Stimulated activated naive B cell treated with anti-CD40 and anti-IgM and Interleukin-4, amounts not matched to agents 10 μg/mL and 1 μg/mL and 100 μg/mL, for 72 hours (primary cell): ENCODE measurements around the gene HSD17B11.
"Not testable (repeated sequence)": the region's sequence is repeated elsewhere in the genome, so short reads cannot be mapped to it uniquely, and the experiment has no call there.

Source experiments
- ATAC-seq, 2 donors: fragments of 150-1000 bp; cut with Tn5 transposase; replicated peaks; 2 replicates each; pipeline ENCODE4 v1.10.0; 2021; ENCODE audit warnings: moderate library complexity in 1 of 2
- DNase-seq: peaks from one replicate; pipeline ENCODE4 v3.0.0; 2021
- H3K27ac Mint-ChIP-seq: one replicate; pipeline ENCODE4 v1.8.0; 2022; ENCODE audit warnings: mild to moderate bottlenecking, mixed read lengths
- H3K27me3 Mint-ChIP-seq, 2 donors: one replicate each; pipeline ENCODE4 v1.8.0; 2022; ENCODE audit warnings: mixed read lengths in 2 of 2
- H3K36me3 Mint-ChIP-seq, 2 donors: one replicate each; pipeline ENCODE4 v1.8.0; 2022; ENCODE audit warnings: mixed read lengths in 2 of 2, mild to moderate bottlenecking in 1 of 2
- H3K4me1 Mint-ChIP-seq, 2 donors: one replicate each; pipeline ENCODE4 v1.8.0; 2022; ENCODE audit warnings: mixed read lengths in 2 of 2, mild to moderate bottlenecking in 1 of 2
- H3K4me3 Mint-ChIP-seq, 2 donors: one replicate each; pipeline ENCODE4 v1.8.0; 2022; ENCODE audit warnings: mild to moderate bottlenecking in 2 of 2, mixed read lengths in 2 of 2, moderate library complexity in 1 of 2
- H3K9me3 Mint-ChIP-seq, 2 donors: one replicate each; pipeline ENCODE4 v1.8.0; 2022; ENCODE audit warnings: mixed read lengths in 2 of 2, mild to moderate bottlenecking in 1 of 2

HSD17B11 gene

DNA sequence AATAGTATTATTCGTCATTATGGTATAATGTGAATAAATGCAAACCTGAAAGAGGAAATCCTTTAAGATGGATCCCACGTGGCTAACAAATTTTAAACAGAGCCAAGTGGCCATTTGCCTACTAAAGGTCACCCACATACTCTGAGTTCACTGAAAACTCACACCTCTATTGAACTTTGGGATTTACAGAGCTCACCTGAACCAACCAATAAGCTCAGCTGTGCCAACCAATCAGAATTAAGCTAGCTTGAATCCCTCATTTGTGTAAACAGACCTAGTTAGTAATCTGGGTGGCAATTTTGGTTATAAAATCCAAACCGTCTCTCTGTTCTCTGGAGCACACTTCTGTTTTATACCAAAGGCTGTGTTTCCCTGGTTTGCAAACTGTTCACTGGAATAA is 26.0 kb upstream of the HSD17B11 start:
- Mint-ChIP-seq H3K4me3 (no peak overlapping the region), H3K27me3 (peaks cover 0 to 4% of the 10 kb centered on the region in 2 donors), H3K27ac (no peak overlapping the region), H3K36me3 (no peaks in the 10 kb centered on the region), H3K9me3 (peaks cover 0 to 3% of the 10 kb centered on the region in 2 donors), H3K4me1 (peaks cover 3 to 9% of the 10 kb centered on the region in 2 donors)
- ATAC-seq: no peak
- DNase-seq: no peak

DNA sequence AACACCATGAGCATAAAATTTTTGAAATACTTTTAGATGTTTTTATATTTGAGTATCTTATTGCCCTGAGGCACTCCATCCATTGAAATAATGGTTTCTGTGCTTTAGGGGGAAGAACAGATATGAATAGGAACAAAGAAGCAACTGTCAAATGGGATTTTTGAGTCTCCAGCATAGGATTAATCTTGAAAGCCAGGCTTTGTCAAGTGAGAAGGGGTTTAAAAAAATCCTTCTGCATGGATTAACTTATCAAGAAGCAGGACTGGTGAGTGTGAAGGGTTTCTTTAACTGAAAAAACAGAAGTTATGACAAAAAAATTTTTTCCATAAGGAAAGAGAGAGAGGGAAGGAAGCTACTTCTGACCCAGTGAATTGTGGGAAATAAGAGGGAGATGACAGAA is 23.8 kb upstream of the HSD17B11 start:
- ATAC-seq: no peak

DNA sequence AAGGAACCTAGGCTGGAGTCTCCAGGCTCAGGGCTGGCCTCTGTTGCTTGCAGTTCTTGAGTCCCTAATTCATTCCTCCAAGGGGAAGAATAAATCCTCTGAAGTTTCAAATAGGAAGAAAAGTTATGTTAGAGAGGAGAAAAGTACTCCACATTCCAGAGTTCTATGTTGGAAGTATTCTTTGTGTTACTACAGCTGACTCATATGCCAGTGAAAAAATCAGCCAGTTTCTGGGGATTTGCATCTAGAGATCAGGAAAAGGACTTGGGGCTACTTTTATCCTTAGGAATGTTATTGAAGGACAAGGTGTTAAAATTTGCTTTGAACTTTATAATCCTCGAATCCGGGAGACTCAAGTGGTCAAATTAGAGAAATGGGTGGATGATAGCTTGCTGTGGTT is 19.7 kb upstream of the HSD17B11 start:
- Mint-ChIP-seq H3K4me1 (peaks cover 5 to 21% of the 10 kb centered on the region in 2 donors), H3K27ac (no peak overlapping the region), H3K9me3 (peaks cover 0 to 3% of the 10 kb centered on the region in 2 donors), H3K27me3 (peaks cover 14 to 16% of the 10 kb centered on the region in 2 donors), H3K4me3 (no peak overlapping the region), H3K36me3 (no peaks in the 10 kb centered on the region)
- no peak for ATAC-seq
- DNase-seq: no peak

More for the DNA sequence above, 23.8 kb upstream of the HSD17B11 start:
- no peak for DNase-seq
- H3K27me3 Mint-ChIP-seq: peaks cover 9 to 11% of the 10 kb centered on the region in 2 donors
- H3K4me1 Mint-ChIP-seq: no peaks in the 10 kb centered on the region
- H3K27ac Mint-ChIP-seq: no peak overlapping the region
- H3K4me3 Mint-ChIP-seq: no peak overlapping the region
- H3K9me3 Mint-ChIP-seq: peaks cover 0 to 3% of the 10 kb centered on the region in 2 donors
- H3K36me3 Mint-ChIP-seq: no peaks in the 10 kb centered on the region

DNA sequence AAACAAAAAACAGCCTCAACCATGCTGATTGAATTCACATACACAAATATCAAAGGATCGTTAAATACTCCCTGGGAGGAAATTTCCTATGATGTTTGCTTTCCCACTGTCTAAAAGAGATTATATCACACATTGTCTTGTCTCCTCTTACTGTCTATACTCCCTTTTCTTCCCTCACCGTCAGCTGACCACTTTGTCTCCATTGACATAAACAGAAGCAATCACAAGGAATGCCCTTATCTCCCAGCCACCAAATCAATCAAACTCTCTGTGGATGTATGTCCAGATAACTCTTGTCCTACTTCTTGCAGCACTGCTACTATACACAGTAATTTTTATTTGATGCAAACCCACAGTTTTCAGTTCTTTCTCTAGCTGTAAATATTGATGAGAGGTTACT is 19.2 kb upstream of the HSD17B11 start:
- DNase-seq (no peak), ATAC-seq (no peak)
- peaks cover 5 to 21% of the 10 kb centered on the region in 2 donors for H3K4me1 Mint-ChIP-seq
- no peak overlapping the region for H3K4me3 Mint-ChIP-seq
- peaks cover 14 to 16% of the 10 kb centered on the region in 2 donors for H3K27me3 Mint-ChIP-seq
- H3K36me3 Mint-ChIP-seq: no peaks in the 10 kb centered on the region
- no peak overlapping the region for H3K27ac Mint-ChIP-seq
- H3K9me3 Mint-ChIP-seq: peaks cover 0 to 3% of the 10 kb centered on the region in 2 donors

DNA sequence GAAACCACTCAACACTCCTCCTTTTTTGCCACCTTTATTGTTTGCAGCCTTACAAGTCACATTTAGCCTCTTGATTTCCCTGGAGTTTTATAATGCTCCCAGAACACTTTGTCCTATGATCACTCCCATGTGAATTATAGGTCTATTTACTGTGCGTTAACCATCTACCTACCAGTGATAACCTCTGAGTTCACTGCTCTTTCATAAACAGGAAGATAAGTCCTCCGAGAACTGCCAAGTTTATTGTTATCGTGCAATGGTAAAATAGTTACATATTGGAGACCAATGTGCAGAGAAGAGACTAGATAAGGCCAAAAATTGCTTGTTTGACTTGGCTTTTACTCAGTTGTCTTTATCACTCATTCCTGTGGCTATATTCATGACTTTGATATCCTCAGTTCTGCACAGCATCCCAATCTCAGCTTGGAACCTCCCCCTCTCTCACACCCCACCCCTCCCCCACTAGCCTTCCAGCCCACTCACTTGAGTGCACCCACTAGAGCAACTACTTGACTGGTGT is 18.5 kb upstream of the HSD17B11 start:
- ATAC-seq (no peak), DNase-seq (no peak)
- no peaks in the 10 kb centered on the region for H3K36me3 Mint-ChIP-seq
- H3K27ac Mint-ChIP-seq: no peak overlapping the region
- H3K4me1 Mint-ChIP-seq: peaks cover 5 to 21% of the 10 kb centered on the region in 2 donors
- peaks cover 14 to 16% of the 10 kb centered on the region in 2 donors for H3K27me3 Mint-ChIP-seq
- peaks cover 0 to 3% of the 10 kb centered on the region in 2 donors for H3K9me3 Mint-ChIP-seq
- H3K4me3 Mint-ChIP-seq: no peak overlapping the region

DNA sequence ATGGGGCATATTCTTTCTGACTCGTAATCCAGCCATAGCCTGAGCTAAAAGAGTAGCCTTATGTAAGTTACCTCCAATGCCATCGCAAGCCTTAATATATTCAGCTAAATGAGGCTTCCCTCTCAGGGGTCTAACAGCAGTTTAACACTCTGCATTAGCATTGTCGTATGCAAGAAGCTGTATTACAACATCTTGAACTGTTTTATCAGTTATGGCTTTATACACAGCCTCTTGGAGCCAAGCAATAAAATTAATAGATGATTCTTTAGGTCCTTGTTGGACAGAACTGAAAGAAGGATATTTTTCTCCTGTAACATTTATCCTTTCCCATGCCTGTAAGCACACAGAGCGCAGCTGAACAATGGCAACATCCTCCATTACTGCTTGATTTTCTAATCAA is 15.9 kb upstream of the HSD17B11 start:
- peaks cover 12 to 14% of the 10 kb centered on the region in 2 donors for H3K27me3 Mint-ChIP-seq
- H3K9me3 Mint-ChIP-seq, ATAC-seq, H3K36me3 Mint-ChIP-seq, DNase-seq: not testable (repeated sequence)
- peaks cover 5 to 21% of the 10 kb centered on the region in 2 donors for H3K4me1 Mint-ChIP-seq
- H3K4me3 Mint-ChIP-seq: peak overlapping the region; percentile 66 to 73
- peak overlapping the region; percentile 32 for H3K27ac Mint-ChIP-seq

DNA sequence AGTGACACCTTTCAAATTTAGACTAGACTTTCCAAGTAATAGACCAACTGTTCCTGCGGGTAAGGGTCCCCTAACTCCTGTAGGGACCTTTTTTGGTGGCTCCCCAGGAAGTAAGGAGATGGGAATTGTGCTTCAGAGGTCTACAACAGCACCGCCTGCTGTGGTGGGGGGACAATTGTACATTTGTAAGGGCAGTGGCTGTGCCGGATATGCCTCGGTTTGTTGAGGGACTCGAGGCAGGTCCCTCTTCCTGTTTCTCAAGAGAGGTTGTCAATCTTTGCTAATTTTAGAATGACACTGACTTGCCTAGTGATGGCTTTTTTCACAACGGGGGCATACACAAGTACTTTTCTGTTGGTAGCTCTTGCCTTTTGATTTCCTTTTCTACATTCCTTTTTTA is 15.5 kb upstream of the HSD17B11 start:
- ATAC-seq (peak; percentile 78 to 79), DNase-seq (peak; percentile 13)
- Mint-ChIP-seq H3K27me3 (peaks cover 12 to 14% of the 10 kb centered on the region in 2 donors), H3K27ac (peak overlapping the region; percentile 67), H3K4me1 (peaks cover 5 to 21% of the 10 kb centered on the region in 2 donors), H3K36me3 (peaks cover 0 to 2% of the 10 kb centered on the region in 2 donors), H3K9me3 (no peaks in the 10 kb centered on the region), H3K4me3 (peak overlapping the region; percentile 66 to 73)

DNA sequence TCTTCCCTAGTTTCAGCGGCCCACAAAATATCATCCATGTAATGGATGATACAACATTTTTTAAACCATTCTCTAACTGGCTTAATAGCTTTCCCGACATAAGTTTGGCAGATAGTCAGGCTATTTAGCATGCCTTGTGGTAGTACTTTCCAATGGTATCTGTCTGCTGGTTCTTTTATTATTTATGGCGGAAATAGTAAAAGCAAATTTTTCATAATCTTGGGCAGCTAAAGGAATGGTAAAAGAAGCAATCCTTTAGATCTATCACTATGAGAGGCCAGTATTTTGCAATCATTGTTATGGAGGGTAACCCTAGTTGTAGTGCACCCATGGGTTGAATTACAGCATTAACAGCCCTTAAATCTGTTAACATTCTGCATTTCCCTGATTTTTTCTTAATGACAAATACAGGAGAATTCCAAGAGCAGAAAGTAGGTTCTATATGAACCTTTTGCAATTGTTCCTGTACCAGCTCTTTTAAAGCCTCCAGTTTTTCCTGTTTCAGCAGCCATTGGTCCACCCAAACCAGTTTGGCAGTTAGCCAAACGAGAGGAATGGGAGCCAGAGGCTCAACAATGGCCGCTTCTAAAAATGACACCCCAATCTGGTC is 14.3 kb upstream of the HSD17B11 start:
- H3K4me3 Mint-ChIP-seq: no peak overlapping the region
- H3K27ac Mint-ChIP-seq: no peak overlapping the region
- ATAC-seq: no peak
- peaks cover 8 to 11% of the 10 kb centered on the region in 2 donors for H3K27me3 Mint-ChIP-seq
- peaks cover 0 to 2% of the 10 kb centered on the region in 2 donors for H3K36me3 Mint-ChIP-seq
- H3K4me1 Mint-ChIP-seq: peaks cover 5 to 21% of the 10 kb centered on the region in 2 donors
- no peaks in the 10 kb centered on the region for H3K9me3 Mint-ChIP-seq
- no peak for DNase-seq

DNA sequence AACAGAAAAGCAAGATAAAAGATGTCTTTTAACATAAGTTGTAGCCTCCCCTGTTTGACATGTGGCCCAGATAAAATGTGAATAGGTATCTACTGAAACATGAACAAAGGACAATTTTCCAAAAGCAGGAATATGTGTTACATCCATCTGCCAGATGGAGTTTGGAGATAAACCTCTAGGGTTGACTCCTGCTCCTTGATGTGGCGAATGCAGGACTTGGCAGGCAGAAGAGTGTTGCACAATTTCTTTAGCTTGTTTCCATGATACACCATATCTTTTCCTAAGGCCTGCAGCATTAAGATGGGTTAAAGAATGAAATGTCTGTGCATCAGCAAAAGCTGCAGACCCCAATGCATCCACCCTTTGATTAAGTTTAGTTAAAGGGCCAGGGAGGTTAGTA is 12.7 kb upstream of the HSD17B11 start:
- not testable (repeated sequence) for H3K36me3 Mint-ChIP-seq, H3K4me3 Mint-ChIP-seq, H3K27me3 Mint-ChIP-seq

DNA sequence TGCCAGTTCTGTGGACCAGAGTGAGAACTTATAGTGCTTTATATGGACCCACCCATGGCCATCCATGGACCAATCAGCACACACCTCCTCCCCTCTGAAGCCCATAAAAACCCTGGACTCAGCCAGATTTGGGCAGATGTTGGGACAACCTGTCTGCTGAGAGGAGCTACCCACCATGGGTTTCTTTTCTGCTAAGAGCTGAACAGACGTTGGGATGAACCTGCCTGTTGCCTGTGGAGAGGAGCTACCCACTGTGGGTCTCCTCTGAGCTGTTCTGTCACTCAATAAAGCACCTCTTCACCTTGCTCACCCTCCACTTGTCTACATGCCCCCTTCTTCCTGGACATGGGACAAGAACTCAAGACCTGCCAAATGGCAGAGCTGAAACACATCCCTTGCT is 9.0 kb upstream of the HSD17B11 start:
- H3K4me3 Mint-ChIP-seq: no peak overlapping the region
- ATAC-seq: no peak
- H3K4me1 Mint-ChIP-seq: no peaks in the 10 kb centered on the region
- H3K27me3 Mint-ChIP-seq: no peaks in the 10 kb centered on the region
- peaks cover 0 to 2% of the 10 kb centered on the region in 2 donors for H3K36me3 Mint-ChIP-seq
- no peak for DNase-seq
- no peaks in the 10 kb centered on the region for H3K9me3 Mint-ChIP-seq
- H3K27ac Mint-ChIP-seq: no peak overlapping the region

More for the DNA sequence above, 12.7 kb upstream of the HSD17B11 start:
- ATAC-seq, H3K27ac Mint-ChIP-seq, H3K9me3 Mint-ChIP-seq, DNase-seq: not testable (repeated sequence)
- peaks cover 5 to 21% of the 10 kb centered on the region in 2 donors for H3K4me1 Mint-ChIP-seq

DNA sequence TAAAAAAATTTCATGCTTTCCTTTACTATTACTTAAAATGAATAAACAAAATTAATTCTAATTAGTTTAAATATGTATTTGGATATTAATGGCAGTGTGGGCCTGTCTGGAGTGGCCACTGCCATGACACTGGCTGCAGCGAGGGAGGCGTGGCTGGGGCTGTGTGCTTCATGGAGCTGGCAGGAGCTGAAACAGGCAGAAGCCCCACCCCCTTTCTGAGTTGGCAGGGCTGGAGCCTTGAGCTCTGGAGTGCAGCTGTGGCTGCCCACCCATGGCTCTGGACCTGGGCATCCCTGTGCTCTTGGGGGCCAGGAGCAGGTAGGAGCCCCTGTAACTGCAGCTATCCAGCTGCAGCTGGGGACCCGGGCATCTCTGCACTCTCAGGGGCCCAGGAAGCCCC is 8.2 kb upstream of the HSD17B11 start:
- DNase-seq: no peak
- Mint-ChIP-seq H3K9me3 (no peaks in the 10 kb centered on the region), H3K4me3 (no peak overlapping the region), H3K4me1 (no peaks in the 10 kb centered on the region), H3K36me3 (peaks cover 0 to 2% of the 10 kb centered on the region in 2 donors), H3K27me3 (no peaks in the 10 kb centered on the region), H3K27ac (no peak overlapping the region)
- no peak for ATAC-seq

DNA sequence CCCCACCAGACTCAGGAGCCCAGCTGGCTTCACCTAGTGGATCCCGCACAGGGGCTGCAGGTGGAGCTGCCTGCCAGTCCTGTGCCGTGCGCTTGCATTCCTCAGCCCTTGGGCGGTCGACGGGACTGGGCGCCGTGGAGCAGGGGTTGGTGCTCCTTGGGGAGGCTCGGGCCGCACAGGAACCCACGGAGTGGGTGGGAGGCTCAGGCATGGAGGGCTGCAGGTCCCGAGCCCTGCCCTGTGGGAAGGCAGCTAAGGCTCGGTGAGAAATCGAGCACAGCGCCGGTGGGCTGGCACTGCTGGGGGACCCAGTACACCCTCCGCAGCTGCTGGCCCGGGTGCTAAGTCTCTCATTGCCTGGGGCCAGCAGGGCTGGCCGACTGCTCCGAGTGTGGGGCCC is 4.9 kb upstream of the HSD17B11 start:
- H3K4me1 Mint-ChIP-seq: not testable (repeated sequence)

DNA sequence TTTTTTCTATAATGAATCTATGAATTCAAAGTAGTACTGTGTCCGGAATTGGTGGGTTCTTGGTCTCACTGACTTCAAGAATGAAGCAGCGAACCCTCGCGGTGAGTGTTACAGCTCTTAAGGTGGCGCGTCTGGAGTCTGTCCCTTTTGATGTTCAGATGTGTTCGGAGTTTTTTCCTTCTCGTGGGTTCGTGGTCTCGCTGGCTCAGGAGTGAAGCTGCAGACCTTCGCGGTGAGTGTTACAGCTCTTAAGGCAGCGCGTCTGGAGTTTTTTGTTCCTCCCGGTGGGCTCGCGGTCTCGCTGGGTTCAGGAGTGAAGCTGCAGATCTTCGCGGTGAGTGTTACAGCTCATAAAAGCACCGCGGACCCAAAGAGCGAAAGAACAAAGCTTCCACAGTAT is 4.1 kb upstream of the HSD17B11 start:
- DNase-seq, H3K27me3 Mint-ChIP-seq, H3K27ac Mint-ChIP-seq, H3K36me3 Mint-ChIP-seq, ATAC-seq, H3K9me3 Mint-ChIP-seq, H3K4me1 Mint-ChIP-seq, H3K4me3 Mint-ChIP-seq: not testable (repeated sequence)

More for the DNA sequence above, 4.9 kb upstream of the HSD17B11 start:
- not testable (repeated sequence) for ATAC-seq, H3K27ac Mint-ChIP-seq, H3K4me3 Mint-ChIP-seq, H3K36me3 Mint-ChIP-seq, H3K9me3 Mint-ChIP-seq, DNase-seq, H3K27me3 Mint-ChIP-seq

DNA sequence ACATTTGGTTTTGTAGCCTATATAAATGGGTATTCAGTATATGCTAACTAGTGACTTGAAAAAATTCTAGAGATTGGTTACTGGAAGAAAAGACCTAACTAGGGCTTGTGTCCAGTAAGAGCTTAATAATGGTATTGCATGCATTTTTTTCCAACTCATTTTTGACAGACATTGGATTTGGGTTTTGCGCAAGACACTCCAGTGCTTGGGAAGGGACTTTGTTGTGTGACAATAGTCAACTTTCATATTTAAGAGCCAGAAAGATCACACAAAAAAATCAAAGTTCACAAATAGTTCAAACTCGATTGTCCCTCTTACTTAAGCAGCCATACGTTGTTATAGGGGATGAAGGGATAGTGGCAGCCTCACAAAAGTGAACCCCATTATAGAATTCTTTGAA is 1.2 kb upstream of the HSD17B11 start:
- Mint-ChIP-seq H3K27ac (no peak overlapping the region), H3K36me3 (peaks cover 9 to 15% of the 10 kb centered on the region in 2 donors), H3K27me3 (no peaks in the 10 kb centered on the region), H3K9me3 (peaks cover 3 to 7% of the 10 kb centered on the region in 2 donors), H3K4me1 (peaks cover 19 to 31% of the 10 kb centered on the region in 2 donors), H3K4me3 (no peak overlapping the region)
- DNase-seq (no peak), ATAC-seq (no peak)

DNA sequence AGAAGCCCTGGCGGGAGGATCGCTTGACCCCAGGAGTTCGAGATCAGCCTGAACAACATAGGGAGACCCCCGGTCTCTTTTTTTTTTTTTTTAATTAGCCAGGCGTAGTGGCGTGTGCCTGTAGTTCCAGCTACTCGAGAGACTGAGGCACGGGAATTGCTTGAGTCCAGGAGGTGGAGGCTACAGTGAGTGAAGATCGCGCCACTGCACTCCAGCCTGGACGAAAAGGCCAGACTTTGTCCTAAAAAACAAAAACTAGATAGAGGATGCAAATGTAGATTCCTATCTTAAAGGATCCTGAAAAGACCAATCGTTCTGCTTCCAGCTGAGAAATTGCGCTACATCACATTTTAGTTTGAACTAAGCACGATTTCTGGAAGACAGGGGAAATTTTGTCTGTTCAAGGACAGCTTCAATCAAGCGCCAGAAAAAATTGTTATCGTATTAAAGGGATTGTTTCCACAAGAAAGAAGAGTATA is 627 bp upstream of the HSD17B11 start:
- Mint-ChIP-seq H3K4me3 (peak overlapping the region; percentile 91 to 94), H3K36me3 (peaks cover 9 to 21% of the 10 kb centered on the region in 2 donors), H3K27ac (peak overlapping the region; percentile 93), H3K27me3 (no peaks in the 10 kb centered on the region), H3K4me1 (peaks cover 22 to 36% of the 10 kb centered on the region in 2 donors), H3K9me3 (peaks cover 3 to 7% of the 10 kb centered on the region in 2 donors)
- DNase-seq: no peak
- ATAC-seq: peak; percentile 9 to 21
